SK-N-SH (cell line): Measurements from ENCODE around the gene CHCHD3. TPM values are rescaled to one million over a fixed set of nuclear protein-coding genes. Genes with fewer than 3 reads are reported as not detected.
"Not testable (repeated sequence)": the region's sequence is repeated elsewhere in the genome, so short reads cannot be mapped to it uniquely, and the experiment has no call there.

Experiments
- CTCF ChIA-PET: fragments of 300-600, 350-600 bp; formaldehyde crosslinking; extraction: SDS; loops from one replicate; lab custom pipeline; 2021; lab: Yijun Ruan, JAX
- POLR2A ChIA-PET: fragments of 350-600 bp; sonication (Branson Sonifier 250); formaldehyde crosslinking; extraction: SDS; loops from one replicate; lab custom pipeline; 2020; ENCODE audit warnings: antibody characterized with exemption, inconsistent platforms; lab: Yijun Ruan, JAX
- DNase-seq: peaks from one replicate; pipeline ENCODE4 v3.0.0; 2012
- H2AFZ ChIP-seq: fragments of 200-600 bp; sonication (generic); 2 replicates; pipeline ENCODE4 v1.8.1; 2016; ENCODE audit warnings: antibody characterized with exemption, mild to moderate bottlenecking, low read depth
- H3F3A ChIP-seq: fragments of 200-600 bp; sonication (generic); replicated peaks from 2 replicates; pipeline ENCODE3; 2016; ENCODE audit warnings: antibody characterized with exemption, mild to moderate bottlenecking; ENCODE audit not compliant: insufficient read depth
- H3K27ac ChIP-seq, 2 experiments: fragments of 200-500 bp in 1 of 2; fragments of 200-600 bp in 1 of 2; sonication (Bioruptor generic) in 1 of 2; sonication (generic), shearing (Covaris generic) in 1 of 2; 2 replicates each; pipeline versions ENCODE4 v1.5.1 to v1.6.1; 2014 to 2016; ENCODE audit warnings: low read depth in 2 of 2, inconsistent platforms in 1 of 2, low read length in 1 of 2, mild to moderate bottlenecking in 1 of 2, mixed read lengths in 1 of 2
- H3K27me3 ChIP-seq: fragments of 200-600 bp; sonication (generic), shearing (Covaris generic); 2 replicates; pipeline ENCODE4 v1.6.1; 2016; ENCODE audit warnings: mixed run types; ENCODE audit not compliant: insufficient read depth
- H3K36me3 ChIP-seq, 2 experiments: fragments of 200-500 bp in 1 of 2; fragments of 200-600 bp in 1 of 2; sonication (Bioruptor generic) in 1 of 2; sonication (generic) in 1 of 2; replicated peaks in 1 of 2; 2 replicates each; pipeline versions ENCODE3 to v1.5.1; 2014 to 2016; ENCODE audit warnings: low read length in 1 of 2, mild to moderate bottlenecking in 1 of 2; ENCODE audit not compliant: insufficient read depth in 2 of 2, control insufficient read depth in 1 of 2
- H3K4me1 ChIP-seq, 2 experiments: fragments of 200-500 bp in 1 of 2; fragments of 200-600 bp in 1 of 2; sonication (Bioruptor generic) in 1 of 2; sonication (generic), shearing (Covaris generic) in 1 of 2; 2 replicates each; pipeline versions ENCODE4 v1.5.1 to v1.6.1; 2014 to 2016; ENCODE audit warnings: low read depth in 1 of 2, low read length in 1 of 2, mixed run types in 1 of 2; ENCODE audit not compliant: insufficient read depth in 2 of 2, control insufficient read depth in 1 of 2
- H3K4me2 ChIP-seq: fragments of 200-600 bp; sonication (generic), shearing (Covaris generic); 2 replicates; pipeline ENCODE4 v1.6.1; 2017; ENCODE audit warnings: mixed run types
- H3K4me3 ChIP-seq, 2 experiments: fragments of 200-500 bp in 1 of 2; fragments of 200-600 bp in 1 of 2; sonication (Bioruptor generic) in 1 of 2; sonication (generic), shearing (Covaris generic) in 1 of 2; 2 replicates each; pipeline versions ENCODE4 v1.5.1 to v1.8.1; 2014 to 2016; ENCODE audit warnings: low read depth in 2 of 2, inconsistent platforms in 1 of 2, low read length in 1 of 2, mild to moderate bottlenecking in 1 of 2, mixed read lengths in 1 of 2, moderate library complexity in 1 of 2
- H3K79me2 ChIP-seq: fragments of 200-600 bp; sonication (generic); 2 replicates; pipeline ENCODE4 v1.8.1; 2017; ENCODE audit warnings: mild to moderate bottlenecking; ENCODE audit not compliant: insufficient read depth
- H3K9ac ChIP-seq: fragments of 200-600 bp; sonication (generic); 2 replicates; pipeline ENCODE4 v1.6.1; 2017; ENCODE audit warnings: mixed run types
- H3K9me2 ChIP-seq: fragments of 200-600 bp; sonication (generic); 2 replicates; pipeline ENCODE4 v1.6.1; 2017; ENCODE audit warnings: mixed run types
- H3K9me3 ChIP-seq: fragments of 200-600 bp; sonication (generic); 2 replicates; pipeline ENCODE4 v1.6.1; 2017; ENCODE audit warnings: mixed run types, mild to moderate bottlenecking, moderate library complexity
- H4K20me1 ChIP-seq: fragments of 200-600 bp; sonication (generic); 2 replicates; pipeline ENCODE4 v1.6.1; 2017; ENCODE audit warnings: mild to moderate bottlenecking, mixed run types; ENCODE audit not compliant: insufficient read depth
- ELF1 ChIP-seq: IDR thresholded peaks from 2 replicates; pipeline ENCODE4 v1.4.0; 2012
- FOSL2 ChIP-seq: IDR thresholded peaks from 2 replicates; pipeline ENCODE4 v1.4.0; 2012; ENCODE audit warnings: low read depth, mild to moderate bottlenecking, moderate library complexity, borderline replicate concordance
- GATA2 ChIP-seq: sonication (generic); formaldehyde crosslinking; IDR thresholded peaks from 2 replicates; pipeline ENCODE4 v1.5.0; 2020; ENCODE audit warnings: mild to moderate bottlenecking, missing genetic modification reagents
- RAD21 ChIP-seq: IDR thresholded peaks from 2 replicates; pipeline ENCODE4 v1.6.1; 2012; ENCODE audit warnings: mild to moderate bottlenecking, low read length
- RCOR1 ChIP-seq: fragments of 150-350 bp; IDR thresholded peaks from 2 replicates; pipeline ENCODE4 v1.6.1; 2017; ENCODE audit warnings: antibody characterized with exemption, low read length
- SIN3A ChIP-seq: IDR thresholded peaks from 2 replicates; pipeline ENCODE4 v1.6.1; 2012; ENCODE audit warnings: low read depth, mild to moderate bottlenecking, low read length, moderate library complexity, borderline replicate concordance
- USF2 ChIP-seq: fragments of 150-350 bp; IDR thresholded peaks from 2 replicates; pipeline ENCODE4 v1.6.1; 2017; ENCODE audit warnings: antibody characterized with exemption, low read length, low read depth, borderline replicate concordance
- WGBS: methylation state at CpG from one replicate; pipeline ENCODE4 v1.1.6; 2017; ENCODE audit warnings: low lambda C conversion rate; 5-methylcytosine and 5-hydroxymethylcytosine counted together
- polyA plus RNA-seq, 3 experiments: library from polyadenylated mRNA; depleted of rRNA; stranded (reverse); fragments of >200 nt; gene quantifications; 2 replicates each; pipeline ENCODE4 v1.2.3, GENCODE V29; 2012
- TF ChIP-seq, protein P1 (sequence below): IDR thresholded peaks from 2 replicates; pipeline ENCODE4 v1.4.0; 2012; ENCODE audit warnings: low read depth, borderline replicate concordance
- TF ChIP-seq, protein P2 (sequence below): fragments of 150-350 bp; IDR thresholded peaks from 2 replicates; pipeline ENCODE4 v1.6.1; 2016; ENCODE audit warnings: mild to moderate bottlenecking, low read depth, low read length
- TF ChIP-seq, protein P3 (sequence below): IDR thresholded peaks from 2 replicates; pipeline ENCODE4 v1.6.1; 2012; ENCODE audit warnings: mild to moderate bottlenecking, low read depth, low read length, moderate library complexity
- TF ChIP-seq, protein P4 (sequence below): IDR thresholded peaks from 2 replicates; pipeline ENCODE4 v1.4.0; 2012; ENCODE audit warnings: low read depth

CHCHD3 gene
- polyA plus RNA-seq, 1 of the 3 experiments (the other 2 are of a cell fraction), result 97.1 TPM

DNA sequence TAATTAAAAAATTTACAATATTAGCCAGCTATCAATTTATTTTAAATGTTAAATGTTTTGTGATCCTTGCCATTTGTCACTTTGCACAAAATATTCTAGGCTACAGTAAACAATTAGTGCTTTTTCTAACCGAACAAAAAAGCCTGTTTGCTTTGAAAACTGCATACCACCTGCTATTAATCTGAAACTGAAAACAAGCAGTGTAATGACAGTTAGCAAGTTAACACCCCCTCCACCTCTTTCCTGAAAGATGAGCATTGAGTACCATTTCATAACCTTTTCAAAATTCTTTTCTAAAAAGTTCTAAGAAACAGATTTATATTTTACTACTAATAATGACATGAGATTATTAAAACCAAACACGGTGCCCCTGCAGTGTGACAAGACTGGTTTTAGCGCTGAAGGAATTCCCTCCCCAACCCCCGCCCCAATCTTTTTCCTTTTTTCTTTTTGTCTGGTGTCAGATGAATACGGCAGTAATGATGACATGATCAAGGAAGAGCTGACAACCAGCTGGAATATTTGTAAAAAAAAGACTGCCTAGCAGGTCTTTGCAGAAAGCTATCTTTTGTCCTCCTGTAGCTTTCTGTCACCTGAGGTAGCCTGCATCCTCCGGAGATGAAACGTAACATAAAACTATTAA, 175.6 kb downstream of the CHCHD3 start:
- no peak for TF ChIP-seq USF2
- no peaks in the 10 kb centered on the region for H3K27me3 ChIP-seq
- DNase-seq, result no peak
- H2AFZ ChIP-seq, result no peak overlapping the region
- WGBS, result 95% methylated on average over 7 of the region's 7 CpGs
- H3K9me2 ChIP-seq, result no peaks in the 10 kb centered on the region
- CTCF ChIA-PET, result interaction anchor here (0.8 to 2.0 kb wide), 4 partner anchors 9 to 326 kb away, joined by 3 to 6 read pairs (median 4); no protein-coding TSS in a partner anchor
- H3K9me3 ChIP-seq, result no peaks in the 10 kb centered on the region
- no peak overlapping the region for H3K4me3 ChIP-seq
- H3K9ac ChIP-seq, result no peak overlapping the region
- no peak overlapping the region for H3K4me2 ChIP-seq
- POLR2A ChIA-PET, result no interaction called here
- no peak overlapping the region for H3K27ac ChIP-seq
- peaks cover 3 to 12% of the 10 kb centered on the region in 2 experiments for H3K36me3 ChIP-seq
- H3K79me2 ChIP-seq, result peaks cover 4% of the 10 kb centered on the region; the same call in 1 of the 2 replicates
- H3F3A ChIP-seq, result peaks cover 5% of the 10 kb centered on the region
- no peaks in the 10 kb centered on the region for H4K20me1 ChIP-seq
- H3K4me1 ChIP-seq, result peaks cover 0 to 3% of the 10 kb centered on the region in 2 experiments; a peak in 2 of 4 replicates

DNA sequence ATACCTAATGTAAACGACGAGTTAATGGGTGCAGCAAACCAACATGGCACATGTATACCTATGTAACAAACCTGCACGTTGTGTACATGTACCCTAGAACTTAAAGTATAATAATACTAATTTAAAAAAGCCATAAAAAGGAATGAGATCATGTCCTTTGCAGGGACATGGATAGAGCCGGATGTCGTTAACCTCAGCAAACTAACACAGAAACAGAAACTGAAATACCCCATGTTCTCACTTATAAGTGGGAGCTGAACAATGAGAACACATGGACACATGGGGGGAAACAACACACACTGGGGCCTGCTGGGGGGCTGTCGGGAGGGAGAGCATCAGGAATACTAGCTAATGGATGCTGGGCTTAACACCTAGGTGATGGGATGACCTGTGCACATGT, 176.8 kb downstream of the CHCHD3 start:
- CTCF ChIA-PET, result interaction anchor here (0.9 to 2.0 kb wide), 2 partner anchors 10 to 14 kb away, joined by 3 to 6 read pairs; no protein-coding TSS in a partner anchor
- H2AFZ ChIP-seq, result not testable (repeated sequence)

GRCh38 chr7:132904209-132904608, 177.7 kb downstream of the CHCHD3 start:
- H3K4me1 ChIP-seq, result peaks cover 0 to 9% of the 10 kb centered on the region in 2 experiments; a peak in 2 of 4 replicates
- peaks cover 4% of the 10 kb centered on the region; the same call in 1 of the 2 replicates for H3K79me2 ChIP-seq
- H3K27ac ChIP-seq, result no peak overlapping the region
- no peak overlapping the region for H3K4me2 ChIP-seq
- H2AFZ ChIP-seq, result no peak overlapping the region
- H3K9me2 ChIP-seq, result no peaks in the 10 kb centered on the region
- no peaks in the 10 kb centered on the region for H4K20me1 ChIP-seq
- ChIA-PET POLR2A (no interaction called here), CTCF (no interaction called here)
- no peaks in the 10 kb centered on the region for H3K9me3 ChIP-seq
- no peak overlapping the region for H3K4me3 ChIP-seq
- no peak overlapping the region for H3K9ac ChIP-seq
- no peaks in the 10 kb centered on the region for H3K27me3 ChIP-seq
- H3K36me3 ChIP-seq, result peaks cover 0 to 11% of the 10 kb centered on the region in 2 experiments
- peaks cover 5% of the 10 kb centered on the region for H3F3A ChIP-seq
- no peak for DNase-seq
- TF ChIP-seq, protein P1, sequence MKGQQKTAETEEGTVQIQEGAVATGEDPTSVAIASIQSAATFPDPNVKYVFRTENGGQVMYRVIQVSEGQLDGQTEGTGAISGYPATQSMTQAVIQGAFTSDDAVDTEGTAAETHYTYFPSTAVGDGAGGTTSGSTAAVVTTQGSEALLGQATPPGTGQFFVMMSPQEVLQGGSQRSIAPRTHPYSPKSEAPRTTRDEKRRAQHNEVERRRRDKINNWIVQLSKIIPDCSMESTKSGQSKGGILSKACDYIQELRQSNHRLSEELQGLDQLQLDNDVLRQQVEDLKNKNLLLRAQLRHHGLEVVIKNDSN, result no peak
- no peak for TF ChIP-seq GATA2
- TF ChIP-seq RCOR1, result no peak
- TF ChIP-seq, protein P2, sequence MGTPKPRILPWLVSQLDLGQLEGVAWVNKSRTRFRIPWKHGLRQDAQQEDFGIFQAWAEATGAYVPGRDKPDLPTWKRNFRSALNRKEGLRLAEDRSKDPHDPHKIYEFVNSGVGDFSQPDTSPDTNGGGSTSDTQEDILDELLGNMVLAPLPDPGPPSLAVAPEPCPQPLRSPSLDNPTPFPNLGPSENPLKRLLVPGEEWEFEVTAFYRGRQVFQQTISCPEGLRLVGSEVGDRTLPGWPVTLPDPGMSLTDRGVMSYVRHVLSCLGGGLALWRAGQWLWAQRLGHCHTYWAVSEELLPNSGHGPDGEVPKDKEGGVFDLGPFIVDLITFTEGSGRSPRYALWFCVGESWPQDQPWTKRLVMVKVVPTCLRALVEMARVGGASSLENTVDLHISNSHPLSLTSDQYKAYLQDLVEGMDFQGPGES, result no peak
- TF ChIP-seq, protein P3, sequence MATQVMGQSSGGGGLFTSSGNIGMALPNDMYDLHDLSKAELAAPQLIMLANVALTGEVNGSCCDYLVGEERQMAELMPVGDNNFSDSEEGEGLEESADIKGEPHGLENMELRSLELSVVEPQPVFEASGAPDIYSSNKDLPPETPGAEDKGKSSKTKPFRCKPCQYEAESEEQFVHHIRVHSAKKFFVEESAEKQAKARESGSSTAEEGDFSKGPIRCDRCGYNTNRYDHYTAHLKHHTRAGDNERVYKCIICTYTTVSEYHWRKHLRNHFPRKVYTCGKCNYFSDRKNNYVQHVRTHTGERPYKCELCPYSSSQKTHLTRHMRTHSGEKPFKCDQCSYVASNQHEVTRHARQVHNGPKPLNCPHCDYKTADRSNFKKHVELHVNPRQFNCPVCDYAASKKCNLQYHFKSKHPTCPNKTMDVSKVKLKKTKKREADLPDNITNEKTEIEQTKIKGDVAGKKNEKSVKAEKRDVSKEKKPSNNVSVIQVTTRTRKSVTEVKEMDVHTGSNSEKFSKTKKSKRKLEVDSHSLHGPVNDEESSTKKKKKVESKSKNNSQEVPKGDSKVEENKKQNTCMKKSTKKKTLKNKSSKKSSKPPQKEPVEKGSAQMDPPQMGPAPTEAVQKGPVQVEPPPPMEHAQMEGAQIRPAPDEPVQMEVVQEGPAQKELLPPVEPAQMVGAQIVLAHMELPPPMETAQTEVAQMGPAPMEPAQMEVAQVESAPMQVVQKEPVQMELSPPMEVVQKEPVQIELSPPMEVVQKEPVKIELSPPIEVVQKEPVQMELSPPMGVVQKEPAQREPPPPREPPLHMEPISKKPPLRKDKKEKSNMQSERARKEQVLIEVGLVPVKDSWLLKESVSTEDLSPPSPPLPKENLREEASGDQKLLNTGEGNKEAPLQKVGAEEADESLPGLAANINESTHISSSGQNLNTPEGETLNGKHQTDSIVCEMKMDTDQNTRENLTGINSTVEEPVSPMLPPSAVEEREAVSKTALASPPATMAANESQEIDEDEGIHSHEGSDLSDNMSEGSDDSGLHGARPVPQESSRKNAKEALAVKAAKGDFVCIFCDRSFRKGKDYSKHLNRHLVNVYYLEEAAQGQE, result no peak
- TF ChIP-seq SIN3A, result no peak
- TF ChIP-seq, protein P4, sequence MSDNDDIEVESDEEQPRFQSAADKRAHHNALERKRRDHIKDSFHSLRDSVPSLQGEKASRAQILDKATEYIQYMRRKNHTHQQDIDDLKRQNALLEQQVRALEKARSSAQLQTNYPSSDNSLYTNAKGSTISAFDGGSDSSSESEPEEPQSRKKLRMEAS, result no peak
- no peak for TF ChIP-seq RAD21
- TF ChIP-seq ELF1, result no peak
- no peak for TF ChIP-seq FOSL2

More for the DNA sequence above, 176.8 kb downstream of the CHCHD3 start:
- H3K4me1 ChIP-seq, H3F3A ChIP-seq, H3K4me2 ChIP-seq, H3K27ac ChIP-seq, H3K9me3 ChIP-seq, H3K9ac ChIP-seq, POLR2A ChIA-PET, H3K27me3 ChIP-seq, H4K20me1 ChIP-seq, H3K79me2 ChIP-seq, H3K9me2 ChIP-seq, H3K4me3 ChIP-seq, DNase-seq: not testable (repeated sequence)
- H3K36me3 ChIP-seq, result peaks cover 0 to 12% of the 10 kb centered on the region in 2 experiments
- WGBS, result 97% methylated on average over 6 of the region's 6 CpGs
